K562 (cell line): ENCODE measurements around the gene RSRP1. TPM values are rescaled to one million over a fixed set of nuclear protein-coding genes. Genes with fewer than 3 reads are reported as not detected.

Experiments used
- ATAC-seq: fragments of 200-7000 bp; cut with Tn5 transposase; 3 replicates; pipeline ENCODE4 v1.9.1; 2020; ENCODE audit warnings: moderate library complexity
- BruUV-seq: library from RNA; stranded (reverse); fragments of 400-500 nt; replicated peaks from 2 replicates; lab custom pipeline; 2021; lab: Mats Ljungman, UMichigan
- CTCF ChIA-PET: fragments of 300-600 bp; formaldehyde crosslinking; extraction: SDS; loops from one replicate; lab custom pipeline; 2021; ENCODE audit warnings: low intra/inter-chr PET ratio; lab: Yijun Ruan, JAX
- POLR2A ChIA-PET: fragments of 300-600, 350-650 bp; sonication (Branson Sonifier 250); formaldehyde crosslinking; extraction: SDS; loops from one replicate; lab custom pipeline; 2021; ENCODE audit warnings: antibody characterized with exemption, inconsistent platforms; lab: Yijun Ruan, JAX
- DNase-seq, 4 experiments: peaks; one replicate each; pipeline versions ENCODE4 v3.0.0 to v3.0.0-alpha.2; 2011 to 2018; ENCODE audit warnings: low spot score in 3 of 4, mixed read lengths in 3 of 4; ENCODE audit errors: extremely low read depth in 1 of 4
- FAIRE-seq: peaks from 2 replicates; lab custom pipeline; 2011; peaks lifted over from hg19 to GRCh38; lab: Jason Lieb, UNC
- H2AFZ ChIP-seq: 2 replicates; pipeline ENCODE4 v1.6.0; 2011; ENCODE audit warnings: low read depth, low read length, control low read depth, inconsistent platforms
- H3K27ac ChIP-seq: fragments of 200-600 bp; 3 replicates; pipeline ENCODE4 v1.8.0; 2011; ENCODE audit warnings: low read depth, mild to moderate bottlenecking, control low read depth, inconsistent platforms, low read length, moderate library complexity, mixed read lengths; ENCODE audit errors: extremely low read depth
- H3K27me3 ChIP-seq, 2 experiments: fragments of 300-600 bp in 1 of 2; 2 replicates in 1 of 2; 3 replicates in 1 of 2; pipeline versions ENCODE4 v1.6.0 to v1.8.0; 2011; ENCODE audit warnings: inconsistent platforms in 2 of 2, low read length in 2 of 2, mild to moderate bottlenecking in 1 of 2, mixed read lengths in 1 of 2, moderate library complexity in 1 of 2; ENCODE audit not compliant: control insufficient read depth in 2 of 2, insufficient read depth in 2 of 2
- H3K36me3 ChIP-seq: fragments of 300-600 bp; 3 replicates; pipeline ENCODE4 v1.8.0; 2011; ENCODE audit warnings: mild to moderate bottlenecking, low read length, inconsistent platforms; ENCODE audit not compliant: control insufficient read depth, insufficient read depth
- H3K4me1 ChIP-seq, 2 experiments: fragments of 200-600 bp in 1 of 2; replicated peaks in 1 of 2; 2 replicates in 1 of 2; 3 replicates in 1 of 2; pipeline versions ENCODE4 v1.5.1 to v1.8.0; 2011; ENCODE audit warnings: inconsistent platforms in 2 of 2, low read length in 2 of 2, mild to moderate bottlenecking in 1 of 2, mixed read lengths in 1 of 2, moderate library complexity in 1 of 2; ENCODE audit not compliant: control insufficient read depth in 2 of 2, insufficient read depth in 2 of 2
- H3K4me2 ChIP-seq: 2 replicates; pipeline ENCODE4 v1.6.1; 2011; ENCODE audit warnings: low read length, control low read depth, inconsistent platforms, mixed read lengths; ENCODE audit not compliant: insufficient read depth
- H3K4me3 ChIP-seq: fragments of 200-600 bp; sonication (generic), shearing (Covaris generic); 2 replicates; pipeline ENCODE4 v1.5.1; 2016; ENCODE audit warnings: control low read depth, inconsistent platforms
- H3K79me2 ChIP-seq: fragments of 200-600 bp; 3 replicates; pipeline ENCODE4 v1.8.0; 2011; ENCODE audit warnings: low read length, inconsistent platforms; ENCODE audit not compliant: control insufficient read depth, insufficient read depth
- H3K9ac ChIP-seq, 2 experiments: 2 replicates each; pipeline versions ENCODE4 v1.6.0 to v1.6.1; 2011; ENCODE audit warnings: low read depth in 2 of 2, low read length in 2 of 2, control low read depth in 1 of 2, inconsistent platforms in 1 of 2, mild to moderate bottlenecking in 1 of 2, mixed read lengths in 1 of 2; ENCODE audit not compliant: insufficient read depth in 1 of 2
- H3K9me1 ChIP-seq: one replicate; pipeline ENCODE4 v1.6.0; 2011; ENCODE audit warnings: inconsistent platforms, mild to moderate bottlenecking, low read length, moderate library complexity; ENCODE audit not compliant: control insufficient read depth, insufficient read depth
- H3K9me3 ChIP-seq: replicated peaks from 2 replicates; pipeline ENCODE4 v1.5.1; 2011; ENCODE audit warnings: low read depth, low read length, inconsistent platforms; ENCODE audit not compliant: control insufficient read depth, insufficient read depth
- H4K20me1 ChIP-seq: replicated peaks from 2 replicates; pipeline ENCODE4 v1.6.1; 2011; ENCODE audit warnings: low read length, inconsistent platforms, mixed read lengths; ENCODE audit not compliant: control insufficient read depth, insufficient read depth
- CBFA2T3 ChIP-seq: fragments of 450-650 bp; IDR thresholded peaks from 2 replicates; pipeline ENCODE4 v1.6.1; 2017
- CHCHD3 ChIP-seq: fragments of 250-450 bp; sonication (Bioruptor Pico); IDR thresholded peaks from 2 replicates; pipeline ENCODE4 v2.1.2; 2022; ENCODE audit warnings: mild to moderate bottlenecking
- NELFE ChIP-seq: IDR thresholded peaks from 2 replicates; pipeline ENCODE4 v1.6.1; 2011; ENCODE audit warnings: mild to moderate bottlenecking; ENCODE audit not compliant: insufficient read depth, insufficient read length
- RBFOX2 ChIP-seq: fragments of 200-400 bp; formaldehyde crosslinking; IDR thresholded peaks from 2 replicates; pipeline ENCODE4 v1.6.1; 2017; ENCODE audit warnings: low read depth, mild to moderate bottlenecking, low read length, moderate library complexity
- SMARCC2 ChIP-seq: fragments of 450-650 bp; IDR thresholded peaks from 2 replicates; pipeline ENCODE4 v1.6.1; 2017; ENCODE audit warnings: antibody characterized with exemption, moderate library complexity, mild to moderate bottlenecking, low read depth
- TAL1 ChIP-seq: fragments of 450-650 bp; IDR thresholded peaks from 2 replicates; pipeline ENCODE4 v1.6.1; 2016; ENCODE audit warnings: mild to moderate bottlenecking
- TCF3 ChIP-seq: sonication (generic); formaldehyde crosslinking; IDR thresholded peaks from 2 replicates; pipeline ENCODE4 v1.4.0; 2020; ENCODE audit warnings: mild to moderate bottlenecking, missing genetic modification reagents
- TEAD4 ChIP-seq, 2 experiments: sonication (generic) in 1 of 2; formaldehyde crosslinking in 1 of 2; IDR thresholded peaks; 2 replicates each; pipeline versions ENCODE4 v1.6.1 to v1.8.0; 2012 to 2022; ENCODE audit warnings: borderline replicate concordance in 1 of 2, inconsistent platforms in 1 of 2, low read length in 1 of 2, mild to moderate bottlenecking in 1 of 2, missing genetic modification reagents in 1 of 2
- WGBS: fragments of 100-300 bp; shearing (Covaris generic); methylation state at CpG from one replicate; pipeline ENCODE4 v1.1.6; 2016; ENCODE audit warnings: low coverage, mixed read lengths; ENCODE audit not compliant: insufficient coverage; ENCODE audit errors: missing lambda C conversion rate; 5-methylcytosine and 5-hydroxymethylcytosine counted together
- in situ Hi-C: fragments of 300-500 bp; cut with MboI; formaldehyde crosslinking; loops from 4 replicates; pipeline ENCODE4 v1.15.0; 2018; ENCODE audit warnings: inconsistent platforms, mixed read lengths
- intact Hi-C: fragments of 100-400 bp; cut with micrococcal nuclease; formaldehyde crosslinking; loops from 2 replicates; pipeline ENCODE4 v1.14.2; 2022
- polyA plus RNA-seq, 8 experiments: library from polyadenylated mRNA; depleted of rRNA in 4 of 8; stranded (reverse) in 5 of 8; unstranded in 3 of 8; fragments of >200 nt; fragmentation: Nextera tagmentation in 2 of 8; fragmentation: Illumina TruSeq in 1 of 8; extraction: Ambion mirVana in 2 of 8; extraction: Trizol in 1 of 8; gene quantifications; 2 replicates each; pipeline versions ENCODE4 v1.2.1 to v1.2.3, GENCODE V29; 2011 to 2014; ENCODE audit warnings: inconsistent platforms in 1 of 8, missing spikeins in 1 of 8
- total RNA-seq, 7 experiments: library from RNA; depleted of rRNA in 6 of 7; stranded (reverse); fragments of >200 nt in 6 of 7; fragmentation: Illumina TruSeq in 2 of 7; extraction: Trizol in 2 of 7; gene quantifications; 2 replicates each; pipeline versions ENCODE4 v1.2.1 to v1.2.3, GENCODE V29; 2011 to 2021; ENCODE audit warnings: low replicate concordance in 1 of 7

RSRP1 gene
- total and polyA plus RNA-seq, 9 of the 15 experiments (the other 6 are each of a cell fraction or from before 2014, with no cell fraction given), result 27.2 to 283 (median 146) TPM

GRCh38 chr1:25243907-25244306 is 3.3 kb downstream of the RSRP1 start:
- DNase-seq (no peak), ATAC-seq (no peak), FAIRE-seq (no peak)
- Histone ChIP-seq H3K27ac (no peak overlapping the region), H3K4me3 (no peak overlapping the region), H3K9ac (no peak overlapping the region), H3K9me3 (no peaks in the 10 kb centered on the region), H3K4me2 (0 out of 2 replicates have a peak overlapping the region, but pooled peaks have one; percentile 54), H3K27me3 (no peaks in the 10 kb centered on the region), H4K20me1 (peaks cover 27% of the 10 kb centered on the region), H3K4me1 (peaks cover 31 to 50% of the 10 kb centered on the region in 2 experiments), H3K79me2 (peaks cover 61% of the 10 kb centered on the region), H2AFZ (no peak overlapping the region), H3K9me1 (no peaks in the 10 kb centered on the region), H3K36me3 (peaks cover 67% of the 10 kb centered on the region)
- intact Hi-C loops, result loop anchor here (10.0 kb wide), 1 partner anchor 151 kb away; no protein-coding TSS in a partner anchor
- 0 out of 2 replicates have a peak, but pooled peaks have one; percentile 32 for TF ChIP-seq RBFOX2
- peak; percentile 30; the same call in 1 of the 2 replicates for TF ChIP-seq CBFA2T3
- no peak for TF ChIP-seq SMARCC2
- TF ChIP-seq TCF3 (CRISPR knock-in tag), result peak; percentile 21; the same call in 1 of the 2 replicates
- TF ChIP-seq NELFE, result no peak
- TF ChIP-seq TEAD4 (IDR thresholded peaks at IDR 0.05; ENCODE audit: low read length), result peak; percentile 45
- TF ChIP-seq TEAD4 (CRISPR knock-in tag; IDR thresholded peaks at IDR 0.05; ENCODE audit: borderline replicate concordance), result no peak
- TF ChIP-seq CHCHD3 (CRISPR knock-in tag), result no peak
- peak; percentile 35; the same call in 1 of the 2 replicates for TF ChIP-seq TAL1
- CTCF ChIA-PET, result no interaction called here
- in situ Hi-C loops, result no loop called here
- WGBS, result 49% methylated on average over 6 of the region's 6 CpGs
- POLR2A ChIA-PET, result interaction anchor here (2.2 to 7.9 kb wide), 4 partner anchors 8 to 13 kb away, joined by 16 to 107 read pairs (median 17); partner anchors contain the start of gene SYF2
- no TSS peak for BruUV-seq
